Measurements from ENCODE around the gene MRAP2. TPM values are rescaled to one million over a fixed set of nuclear protein-coding genes. Genes with fewer than 3 reads are reported as not detected.
"Not testable (repeated sequence)": the region's sequence is repeated elsewhere in the genome, so short reads cannot be mapped to it uniquely, and the experiment has no call there.

MRAP2 gene
- total RNA-seq, 1 donor from 2014 or later, result 4.2 TPM

- no peaks in the 10 kb centered on the region for H3K36me3 ChIP-seq
- no peak overlapping the region for H3K27ac ChIP-seq
- intact Hi-C loops (cut with DNase I), result no loop called here
- no peaks in the 10 kb centered on the region for H3K9me3 ChIP-seq
- DNase-seq (ENCODE audit: extremely low spot score in 2 of 2), result no peak
- TF ChIP-seq POLR2AphosphoS5 (IDR thresholded peaks at IDR 0.05; ENCODE audit: insufficient read depth in 1 of 2, low read depth in 1 of 2) (no peak), POLR2A (IDR thresholded peaks at IDR 0.05) (no peak), CTCF (IDR thresholded peaks at IDR 0.05) (no peak)
- no peaks in the 10 kb centered on the region for H3K27me3 ChIP-seq
- H3K4me3 ChIP-seq, result no peak overlapping the region
- no peaks in the 10 kb centered on the region for H3K4me1 ChIP-seq
Observed at GRCh38 chr6:84107495-84107894, 73.9 kb downstream of the MRAP2 start.

- H3K36me3 ChIP-seq; H3K27me3 ChIP-seq; intact Hi-C loops (cut with DNase I); DNase-seq (ENCODE audit: extremely low spot score in 2 of 2); H3K4me1 ChIP-seq; H3K4me3 ChIP-seq; H3K9me3 ChIP-seq; H3K27ac ChIP-seq: not testable (repeated sequence)
Observed at GRCh38 chr6:84111351-84111750, 77.8 kb downstream of the MRAP2 start.

- H3K9me3 ChIP-seq; H3K36me3 ChIP-seq; DNase-seq (ENCODE audit: extremely low spot score in 2 of 2); H3K4me1 ChIP-seq; intact Hi-C loops (cut with DNase I); H3K27me3 ChIP-seq; H3K4me3 ChIP-seq; H3K27ac ChIP-seq: not testable (repeated sequence)
Observed at GRCh38 chr6:84114933-84115594, 81.5 kb downstream of the MRAP2 start.

DNA sequence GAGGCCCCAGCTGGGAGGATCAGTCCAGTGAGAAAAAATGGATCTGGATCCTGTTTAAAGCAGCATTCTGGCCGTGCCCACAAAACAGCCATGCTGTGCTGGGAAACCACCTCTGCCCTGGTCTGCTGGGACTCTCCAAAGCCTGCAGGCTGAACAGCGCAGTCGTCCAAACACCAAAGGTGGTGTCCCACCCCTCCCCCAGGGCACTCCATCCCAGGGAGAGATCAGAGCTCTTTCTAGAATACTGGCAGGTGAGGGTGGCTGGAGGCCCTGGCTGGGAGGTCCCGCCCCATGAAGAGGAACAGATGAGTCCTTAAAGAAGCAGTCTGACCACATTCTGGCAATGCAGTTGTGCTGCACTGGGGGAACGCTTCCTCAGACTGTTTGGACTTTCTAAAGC, 84.6 kb downstream of the MRAP2 start:
- Histone ChIP-seq H3K4me1 (no peaks in the 10 kb centered on the region), H3K27me3 (no peaks in the 10 kb centered on the region), H3K4me3 (no peak overlapping the region), H3K36me3 (no peaks in the 10 kb centered on the region), H3K27ac (no peak overlapping the region), H3K9me3 (no peaks in the 10 kb centered on the region)
- intact Hi-C loops (cut with DNase I), result no loop called here
- DNase-seq (ENCODE audit: extremely low spot score in 2 of 2), result no peak
- TF ChIP-seq CTCF (IDR thresholded peaks at IDR 0.05) (no peak), POLR2A (IDR thresholded peaks at IDR 0.05) (no peak), POLR2AphosphoS5 (IDR thresholded peaks at IDR 0.05; ENCODE audit: insufficient read depth in 1 of 2, low read depth in 1 of 2) (no peak)

- Histone ChIP-seq H3K4me3 (no peak overlapping the region), H3K36me3 (peaks cover 0 to 4% of the 10 kb centered on the region in 2 donors), H3K27ac (no peak overlapping the region), H3K9me3 (no peaks in the 10 kb centered on the region), H3K4me1 (no peaks in the 10 kb centered on the region), H3K27me3 (no peaks in the 10 kb centered on the region)
- no peak for DNase-seq (ENCODE audit: extremely low spot score in 2 of 2)
- intact Hi-C loops (cut with DNase I), result no loop called here
- TF ChIP-seq POLR2A (IDR thresholded peaks at IDR 0.05), result no peak
- no peak for TF ChIP-seq POLR2AphosphoS5 (IDR thresholded peaks at IDR 0.05; ENCODE audit: insufficient read depth in 1 of 2, low read depth in 1 of 2)
- no peak for TF ChIP-seq CTCF (IDR thresholded peaks at IDR 0.05)
Observed at GRCh38 chr6:84119277-84119676, 85.7 kb downstream of the MRAP2 start.

DNA sequence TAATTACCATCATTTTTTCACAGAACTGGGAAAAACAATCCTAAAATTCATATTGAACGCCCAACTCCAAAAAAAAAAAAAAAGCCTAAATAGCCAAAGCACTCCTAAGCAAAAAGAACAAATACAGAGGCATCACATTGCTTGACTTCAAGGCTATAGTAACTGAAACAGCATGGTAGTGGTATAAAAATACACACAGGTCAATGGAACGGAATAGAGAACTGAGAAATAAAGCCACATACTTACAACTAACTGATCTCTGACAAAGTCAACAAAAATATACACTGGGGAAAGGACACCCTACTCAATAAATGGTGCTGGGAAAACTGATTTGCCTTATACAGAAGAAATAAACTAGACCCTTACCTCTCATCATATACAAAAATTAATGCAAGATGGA, 89.6 kb downstream of the MRAP2 start:
- Histone ChIP-seq H3K4me3 (no peak overlapping the region), H3K27ac (no peak overlapping the region), H3K4me1 (no peaks in the 10 kb centered on the region), H3K27me3 (no peaks in the 10 kb centered on the region), H3K9me3 (no peaks in the 10 kb centered on the region), H3K36me3 (peaks cover 0 to 19% of the 10 kb centered on the region in 2 donors)
- intact Hi-C loops (cut with DNase I), result no loop called here
- TF ChIP-seq CTCF (IDR thresholded peaks at IDR 0.05) (no peak), POLR2A (IDR thresholded peaks at IDR 0.05) (no peak), POLR2AphosphoS5 (IDR thresholded peaks at IDR 0.05; ENCODE audit: insufficient read depth in 1 of 2, low read depth in 1 of 2) (no peak)
- no peak for DNase-seq (ENCODE audit: extremely low spot score in 2 of 2)

DNA sequence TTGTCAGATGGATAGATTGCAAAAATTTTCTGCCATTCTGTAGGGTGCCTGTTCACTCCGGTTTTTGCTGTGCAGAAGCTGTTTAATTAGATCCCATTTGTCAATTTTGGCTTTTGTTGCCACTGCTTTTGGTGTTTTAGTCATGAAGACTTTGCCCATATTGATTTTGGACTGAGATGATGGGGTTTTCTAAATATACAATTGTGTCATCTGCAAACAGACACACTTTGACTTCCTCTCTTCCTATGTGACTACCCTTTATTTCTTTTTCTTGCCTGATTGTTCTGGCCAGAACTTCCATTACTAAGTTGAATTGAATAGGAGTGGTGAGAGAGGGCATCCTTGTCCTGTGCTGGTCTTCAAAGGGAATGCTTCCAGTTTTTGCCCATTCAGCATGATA, 96.0 kb downstream of the MRAP2 start:
- intact Hi-C loops (cut with DNase I); H3K27ac ChIP-seq; H3K9me3 ChIP-seq; H3K4me3 ChIP-seq; H3K4me1 ChIP-seq; H3K27me3 ChIP-seq; DNase-seq (ENCODE audit: extremely low spot score in 2 of 2): not testable (repeated sequence)
- peaks cover 0 to 15% of the 10 kb centered on the region in 2 donors for H3K36me3 ChIP-seq

DNA sequence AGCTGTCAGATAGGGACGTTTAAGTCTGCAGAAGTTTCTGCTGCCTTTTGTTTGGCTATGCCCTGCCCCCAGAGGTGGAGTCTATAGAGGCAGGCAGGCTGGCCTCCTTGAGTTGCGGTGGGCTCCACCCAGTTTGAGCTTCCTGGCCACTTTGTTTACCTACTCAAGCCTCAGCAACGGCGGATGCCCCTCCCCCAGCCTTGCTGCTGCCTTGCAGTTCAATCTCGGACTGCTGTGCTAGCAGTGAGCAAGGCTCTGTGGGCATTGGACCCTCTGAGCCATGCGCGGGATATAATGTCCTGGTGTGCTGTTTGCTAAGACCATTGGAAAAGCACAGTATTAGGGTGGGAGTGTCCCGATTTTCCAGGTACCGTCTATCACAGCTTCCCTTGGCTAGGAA, 99.8 kb downstream of the MRAP2 start:
- H3K36me3 ChIP-seq; DNase-seq (ENCODE audit: extremely low spot score in 2 of 2); H3K4me1 ChIP-seq; H3K4me3 ChIP-seq; H3K27me3 ChIP-seq; intact Hi-C loops (cut with DNase I); H3K9me3 ChIP-seq; H3K27ac ChIP-seq: not testable (repeated sequence)
